ENCODE data around the gene CEACAM19. TPM values are rescaled to one million over a fixed set of nuclear protein-coding genes. Genes with fewer than 3 reads are reported as not detected.

The CEACAM19 gene
- total and polyA plus RNA-seq, 10 of the 15 experiments (the other 5 are each of a cell fraction or from before 2014, with no cell fraction given): 0.13 to 0.31 (median 0.17) TPM; not detected in 4

- in situ Hi-C loops (cut with MboI): no loop called here
- Histone ChIP-seq H3K4me3 (no peak overlapping the region), H3K4me2 (ENCODE audit: control insufficient read depth, insufficient read depth) (no peak overlapping the region), H2AFZ (ENCODE audit: control insufficient read depth, low read depth, low read length) (no peak overlapping the region), H3K36me3 (ENCODE audit: control insufficient read depth in 2 of 2, insufficient read depth in 2 of 2, low read length in 1 of 2) (no peaks in the 10 kb centered on the region), H3K9ac (ENCODE audit: control insufficient read depth, insufficient read depth, low read length) (no peak overlapping the region), H3K9me3 (replicated peaks; ENCODE audit: control insufficient read depth, insufficient read depth, low read length) (no peaks in the 10 kb centered on the region), H3K4me1 (ENCODE audit: control insufficient read depth, insufficient read depth, low read length) (no peaks in the 10 kb centered on the region; the same call in 1 of the 2 replicates), H3K79me2 (ENCODE audit: control insufficient read depth, insufficient read depth, low read length) (no peaks in the 10 kb centered on the region), H3K27ac (ENCODE audit: control insufficient read depth, insufficient read depth) (no peak overlapping the region), H4K20me1 (ENCODE audit: control insufficient read depth, insufficient read depth) (no peaks in the 10 kb centered on the region), H3K27me3 (replicated peaks in 1 of 2; ENCODE audit: control insufficient read depth in 2 of 2, insufficient read depth in 2 of 2, low read length in 1 of 2) (no peaks in the 10 kb centered on the region)
- TF ChIP-seq JUNB (IDR thresholded peaks at IDR 0.05): no peak
- no peak for TF ChIP-seq ZNF207 (IDR thresholded peaks at IDR 0.05; ENCODE audit: borderline replicate concordance)
- TF ChIP-seq SUPT20H (IDR thresholded peaks at IDR 0.05; ENCODE audit: borderline replicate concordance, control insufficient read depth, low read depth, low read length): no peak
- no peak for TF ChIP-seq POLR2AphosphoS5 (IDR thresholded peaks at IDR 0.05; ENCODE audit: low read length)
- no peak for TF ChIP-seq IRF4 (IDR thresholded peaks at IDR 0.05; ENCODE audit: low read depth, low read length)
- no peak for TF ChIP-seq FOXM1 (IDR thresholded peaks at IDR 0.05; ENCODE audit: low read depth, low read length)
- TF ChIP-seq CHD2 (IDR thresholded peaks at IDR 0.05; ENCODE audit: borderline replicate concordance, low read depth, low read length): no peak
- TF ChIP-seq, protein P1, sequence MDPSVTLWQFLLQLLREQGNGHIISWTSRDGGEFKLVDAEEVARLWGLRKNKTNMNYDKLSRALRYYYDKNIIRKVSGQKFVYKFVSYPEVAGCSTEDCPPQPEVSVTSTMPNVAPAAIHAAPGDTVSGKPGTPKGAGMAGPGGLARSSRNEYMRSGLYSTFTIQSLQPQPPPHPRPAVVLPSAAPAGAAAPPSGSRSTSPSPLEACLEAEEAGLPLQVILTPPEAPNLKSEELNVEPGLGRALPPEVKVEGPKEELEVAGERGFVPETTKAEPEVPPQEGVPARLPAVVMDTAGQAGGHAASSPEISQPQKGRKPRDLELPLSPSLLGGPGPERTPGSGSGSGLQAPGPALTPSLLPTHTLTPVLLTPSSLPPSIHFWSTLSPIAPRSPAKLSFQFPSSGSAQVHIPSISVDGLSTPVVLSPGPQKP (IDR thresholded peaks at IDR 0.05; ENCODE audit: low read depth, low read length): no peak
- no peak for TF ChIP-seq TCF7 (IDR thresholded peaks at IDR 0.05; ENCODE audit: borderline replicate concordance)
- no peak for TF ChIP-seq E2F4 (IDR thresholded peaks at IDR 0.05; ENCODE audit: low read depth, low read length)
- no peak for TF ChIP-seq PAX5 (IDR thresholded peaks at IDR 0.05; ENCODE audit: borderline replicate concordance, low read depth, low read length)
- TF ChIP-seq FOS (IDR thresholded peaks at IDR 0.05; ENCODE audit: borderline replicate concordance, extremely low read depth, insufficient read length): no peak
- no peak for TF ChIP-seq HCFC1 (IDR thresholded peaks at IDR 0.05; ENCODE audit: low read length)
- no peak for TF ChIP-seq CHD1 (IDR thresholded peaks at IDR 0.05; ENCODE audit: low read depth, low read length)
- CTCF ChIA-PET: no interaction called here
- BruUV-seq (replicated peaks): no TSS peak
- SMC1A ChIA-PET (ENCODE audit: uncharacterized antibody, unreplicated experiment): interaction anchor here (1.4 kb wide), 1 partner anchor 104 kb away, joined by 3 read pairs; no protein-coding TSS in a partner anchor
- POLR2A ChIA-PET: no interaction called here
- RAD21 ChIA-PET (ENCODE audit: unreplicated experiment): no interaction called here
- intact Hi-C loops (cut with micrococcal nuclease; ENCODE audit: unreplicated experiment): no loop called here
- no peak for FAIRE-seq
- DNase-seq (ENCODE audit: low read depth, low spot score): no peak
- ATAC-seq: no peak
- 71% methylated on average over 21 of the region's 28 CpGs for WGBS (ENCODE audit: insufficient coverage, insufficient replicate concordance, low lambda C conversion rate, missing lambda C conversion rate)
These were observed 32.2 kb downstream of the CEACAM19 start for GRCh38 chr19:44703336-44704078.
